GM18517 (cell line): Measurements from ENCODE around the gene BUD13.
"Not testable (repeated sequence)": the region's sequence is repeated elsewhere in the genome, so short reads cannot be mapped to it uniquely, and the experiment has no call there.

Experiments
- ATAC-seq: cut with Tn5 transposase; IDR thresholded peaks from one replicate; pipeline ENCODE4 v1.9.1; 2021; ENCODE audit warnings: mild to moderate bottlenecking, moderate library complexity; ENCODE audit not compliant: unreplicated experiment

The BUD13 gene

DNA sequence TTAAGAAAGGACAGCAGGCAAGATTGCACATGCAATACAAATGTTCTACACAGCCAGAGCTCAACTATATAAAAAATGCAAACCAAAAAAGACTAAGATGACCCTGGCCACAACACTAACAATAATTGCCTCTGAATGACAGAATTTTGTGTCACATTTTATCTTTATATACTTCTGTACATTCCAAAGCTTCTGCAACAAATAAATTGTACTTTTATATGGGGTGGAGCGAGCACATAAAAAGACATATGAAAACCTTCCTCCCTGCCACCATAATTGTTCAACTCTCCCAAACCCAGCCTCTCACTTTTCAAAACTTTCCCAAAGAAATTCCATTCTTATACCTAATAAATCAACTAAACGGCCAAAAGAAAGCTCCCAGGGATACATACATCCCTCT is 10.7 kb downstream of the BUD13 start:
- no peak for ATAC-seq

DNA sequence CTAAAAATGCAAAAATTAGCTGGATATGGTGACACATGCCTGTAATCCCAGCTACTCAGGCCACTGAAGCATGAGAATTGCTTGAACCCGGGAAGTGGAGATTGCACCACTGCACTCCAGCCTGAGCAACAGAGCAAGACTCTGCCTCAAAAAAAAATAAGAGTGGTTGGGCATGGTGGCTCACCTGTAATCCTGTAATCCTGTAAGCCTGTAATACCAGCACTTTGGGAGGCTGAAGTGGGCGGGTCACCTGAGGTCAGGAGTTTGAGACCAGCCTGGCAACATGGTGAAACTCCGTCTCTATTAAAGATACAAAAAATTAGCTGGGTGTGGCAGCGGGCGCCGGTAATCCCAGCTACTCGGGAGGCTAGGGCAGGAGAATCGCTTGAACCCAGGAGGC is 16.7 kb downstream of the BUD13 start:
- ATAC-seq = not testable (repeated sequence)

DNA sequence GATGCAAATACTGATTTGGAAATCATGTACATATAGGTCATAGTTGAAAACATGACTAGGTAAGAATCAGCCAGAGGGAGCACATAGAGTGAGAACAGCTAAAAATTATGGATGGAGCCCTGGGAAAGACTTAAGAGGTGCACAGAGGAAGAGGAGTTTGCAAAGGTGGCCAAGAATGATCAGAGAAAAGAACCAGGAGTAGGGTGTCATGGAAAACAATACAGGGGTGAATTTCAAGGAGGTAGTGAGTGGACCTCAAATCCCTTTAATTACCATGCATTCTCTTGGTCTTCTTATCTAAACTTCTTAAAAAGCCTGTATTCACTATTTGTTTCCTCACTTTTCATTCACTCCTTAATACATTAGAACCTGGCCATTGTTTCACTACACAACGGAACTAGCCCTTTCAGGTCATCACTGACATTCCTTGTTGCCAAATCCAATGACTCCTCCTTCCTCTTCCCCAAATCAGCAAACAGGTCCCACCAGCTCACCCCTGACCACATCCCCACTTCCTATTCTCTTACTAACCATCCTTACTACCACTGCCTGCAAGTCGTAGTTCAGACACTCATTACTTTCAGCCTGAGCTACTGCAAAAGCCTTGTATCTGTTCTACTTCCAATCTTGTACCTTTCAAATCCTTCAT is 22.6 kb downstream of the BUD13 start:
- ATAC-seq = no peak

DNA sequence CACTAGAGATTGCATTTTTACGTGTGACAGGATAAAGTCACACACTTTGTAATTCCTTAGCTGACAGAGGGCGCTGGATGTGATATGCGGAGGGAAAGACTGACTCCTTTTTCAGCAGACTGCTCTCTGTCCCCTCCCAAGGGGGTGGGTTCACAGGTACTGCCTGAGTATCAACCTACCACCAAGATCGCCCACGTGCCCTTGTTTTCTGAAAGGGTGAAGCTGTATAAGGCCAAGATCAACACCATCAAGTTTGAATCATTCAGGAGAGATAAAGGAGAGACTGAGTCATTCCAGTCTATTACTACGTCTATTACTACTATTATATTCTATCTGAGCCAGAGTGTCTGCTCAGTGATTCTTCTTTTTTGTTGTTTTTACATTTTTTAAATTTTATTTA is 30.7 kb downstream of the BUD13 start:
- no peak for ATAC-seq

DNA sequence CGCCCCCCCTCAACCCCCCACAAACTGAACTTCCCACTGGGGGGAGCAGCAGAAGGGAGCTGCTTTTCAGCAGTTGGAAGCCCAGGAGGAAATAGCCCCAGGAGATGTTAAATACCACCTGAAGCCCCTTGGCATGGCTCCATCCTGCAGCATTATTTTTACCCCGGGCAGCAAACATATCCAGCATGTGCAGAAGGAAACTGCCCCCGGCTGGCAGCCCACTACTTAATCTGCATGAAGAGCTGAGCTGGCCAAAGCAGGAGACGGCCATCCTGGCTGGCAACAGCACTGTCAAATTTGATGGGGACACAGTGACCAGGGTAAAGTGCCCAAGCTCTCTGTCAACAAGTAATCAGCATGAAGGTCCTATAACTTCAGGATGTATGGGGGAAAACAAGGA is 32.0 kb downstream of the BUD13 start:
- ATAC-seq = no peak

DNA sequence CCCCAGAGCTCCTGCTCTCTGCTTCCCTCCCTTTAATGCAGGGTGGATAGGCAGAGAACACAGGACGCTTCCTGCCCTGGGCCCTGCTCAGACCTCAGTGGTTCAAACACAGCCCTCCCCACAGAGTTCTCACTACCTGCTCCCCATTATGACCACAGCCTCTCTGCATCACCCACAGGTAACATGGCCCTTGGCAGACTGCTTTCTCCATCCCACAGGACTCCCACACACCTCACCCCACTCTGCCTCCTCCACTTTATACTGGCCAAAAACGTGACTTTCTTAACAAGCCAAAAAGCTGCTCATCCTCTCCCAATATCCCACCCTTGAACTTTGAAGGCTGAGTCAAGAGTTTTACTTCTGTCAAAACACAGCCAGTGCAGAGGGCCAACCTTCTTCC is 33.8 kb downstream of the BUD13 start:
- ATAC-seq = no peak

DNA sequence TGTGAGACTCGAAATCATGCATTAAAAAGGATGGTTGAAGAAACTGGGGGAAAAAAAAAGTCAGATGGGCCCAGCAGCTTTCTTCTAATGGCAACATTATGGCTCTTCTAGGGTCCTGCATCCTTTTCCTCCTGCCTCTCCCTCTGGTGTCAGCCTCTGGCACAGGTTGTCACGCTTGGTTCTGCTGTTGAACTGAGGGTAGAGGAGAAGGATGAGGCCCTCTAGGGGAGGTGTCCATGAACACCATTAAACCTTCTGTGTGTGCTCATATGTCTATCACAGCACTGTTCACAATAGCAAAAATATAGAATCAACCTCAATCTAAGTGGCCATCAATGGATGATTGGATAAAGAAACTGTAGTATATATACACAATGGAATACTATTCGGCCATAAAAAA is 36.0 kb downstream of the BUD13 start:
- ATAC-seq = no peak

DNA sequence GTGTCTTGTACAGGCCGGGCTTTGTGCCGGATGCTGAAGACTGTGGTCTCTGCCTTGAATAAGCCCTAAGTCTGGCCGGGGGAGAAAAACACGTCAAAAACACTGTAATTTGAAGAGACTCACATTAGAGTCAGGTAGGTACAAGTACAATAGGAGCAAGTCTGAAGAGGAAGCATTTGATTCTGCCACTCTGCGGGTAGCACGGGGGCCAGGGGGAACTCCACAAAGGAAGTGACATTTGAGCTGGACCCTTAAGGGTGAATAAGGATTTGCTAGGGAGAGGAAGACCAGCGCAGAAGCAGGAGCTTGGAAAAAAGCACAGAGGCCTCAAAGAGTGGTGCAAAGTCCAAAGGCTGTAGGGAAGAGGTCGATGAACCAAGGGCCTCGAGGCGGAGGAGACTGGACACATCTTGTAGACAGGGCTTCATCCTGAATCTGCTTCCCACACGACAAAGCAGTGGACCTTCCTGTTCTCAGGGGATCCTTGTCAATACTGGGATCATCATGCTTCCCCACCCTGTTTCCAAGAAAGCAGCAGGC is 38.7 kb downstream of the BUD13 start:
- no peak for ATAC-seq

DNA sequence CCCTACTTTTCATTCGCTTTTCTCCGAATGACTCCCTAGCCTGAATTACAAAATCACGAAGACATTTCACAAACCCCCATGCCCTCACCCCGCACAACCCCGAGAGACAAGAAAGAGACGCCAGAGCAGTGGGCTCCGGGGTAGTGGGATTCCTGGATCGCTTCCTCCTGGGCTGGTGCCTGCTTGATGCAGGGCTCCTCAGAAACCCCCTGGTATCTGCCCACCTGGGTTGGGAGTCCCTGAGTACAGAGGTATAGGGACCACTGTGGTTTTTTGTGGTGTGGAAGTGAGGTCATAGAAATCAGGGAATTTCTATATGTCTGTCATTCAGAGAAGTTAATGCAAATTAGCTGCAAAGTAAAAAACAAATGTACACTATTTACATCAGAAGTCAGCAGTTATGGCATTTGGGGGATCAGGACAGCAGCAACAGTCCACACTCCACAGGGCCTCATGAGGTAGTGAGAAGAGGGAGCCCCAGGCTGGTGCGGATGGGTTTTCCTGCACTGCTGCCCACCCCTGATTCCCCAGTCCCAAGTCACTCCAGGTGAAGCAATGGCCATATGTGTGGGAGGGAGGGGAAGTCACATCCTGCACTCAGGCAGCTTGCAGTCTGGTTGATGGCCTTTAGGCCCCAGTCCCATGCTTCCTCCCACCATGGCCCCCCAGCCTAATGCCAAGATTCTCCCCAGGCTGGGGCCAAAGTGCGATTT is 39.6 kb downstream of the BUD13 start:
- ATAC-seq = no peak

DNA sequence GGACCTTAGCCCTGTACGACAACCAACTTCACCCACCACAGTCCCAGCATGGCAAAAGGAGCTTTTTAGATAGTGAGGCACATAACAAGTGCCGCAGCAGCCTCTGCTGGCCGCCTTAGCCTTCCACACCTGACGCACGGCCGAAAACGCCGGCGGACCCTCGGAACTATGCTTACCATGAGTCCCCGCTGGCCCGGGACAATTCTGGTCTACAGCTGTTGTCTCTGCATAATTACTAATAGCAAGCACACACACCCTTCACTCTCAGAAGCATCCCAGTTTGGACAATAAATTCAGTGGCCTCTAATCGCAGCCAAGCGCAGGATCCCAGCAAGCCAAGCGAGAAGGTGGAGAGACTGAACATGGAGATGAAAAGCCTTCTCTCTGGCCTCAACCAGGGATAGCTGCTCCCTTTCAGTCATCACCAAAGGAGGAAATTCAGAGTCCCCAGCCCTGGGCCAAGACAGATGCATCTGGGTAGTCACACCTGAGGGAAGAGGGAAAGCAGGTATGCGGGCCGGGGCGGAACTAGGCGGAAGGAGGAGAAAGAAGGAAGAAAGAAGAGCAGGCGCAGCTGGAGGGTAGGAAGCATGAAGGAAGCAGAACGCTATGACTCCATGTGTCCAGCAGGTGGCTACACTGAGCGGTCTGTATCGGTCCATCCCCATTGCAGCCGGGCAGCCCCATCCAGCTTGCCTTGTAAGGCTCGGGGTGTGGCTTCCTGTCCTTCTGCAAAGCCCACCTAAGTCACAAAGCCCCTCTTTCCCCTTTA is 40.3 kb downstream of the BUD13 start:
- peak; percentile 75 for ATAC-seq

DNA sequence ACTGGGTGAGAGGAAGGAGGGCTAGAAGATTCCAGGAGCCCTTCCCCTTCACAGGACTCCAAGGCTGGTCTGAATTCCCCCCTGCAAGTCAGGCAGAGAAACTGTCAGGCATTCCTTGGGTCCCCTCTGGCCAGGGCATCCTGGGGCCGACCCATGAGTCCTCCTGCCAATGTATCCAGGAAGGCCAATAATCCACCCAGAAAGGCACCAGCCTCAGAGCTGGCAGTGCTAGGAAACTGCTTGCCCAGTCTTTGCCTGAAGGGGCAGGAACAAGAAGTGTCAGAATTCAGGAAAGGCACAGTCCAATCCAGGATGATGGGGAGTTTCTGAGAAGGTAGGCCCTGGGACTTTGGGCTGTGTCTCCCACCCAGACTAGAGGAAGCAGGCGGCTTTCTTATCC is 41.0 kb downstream of the BUD13 start:
- ATAC-seq = no peak

DNA sequence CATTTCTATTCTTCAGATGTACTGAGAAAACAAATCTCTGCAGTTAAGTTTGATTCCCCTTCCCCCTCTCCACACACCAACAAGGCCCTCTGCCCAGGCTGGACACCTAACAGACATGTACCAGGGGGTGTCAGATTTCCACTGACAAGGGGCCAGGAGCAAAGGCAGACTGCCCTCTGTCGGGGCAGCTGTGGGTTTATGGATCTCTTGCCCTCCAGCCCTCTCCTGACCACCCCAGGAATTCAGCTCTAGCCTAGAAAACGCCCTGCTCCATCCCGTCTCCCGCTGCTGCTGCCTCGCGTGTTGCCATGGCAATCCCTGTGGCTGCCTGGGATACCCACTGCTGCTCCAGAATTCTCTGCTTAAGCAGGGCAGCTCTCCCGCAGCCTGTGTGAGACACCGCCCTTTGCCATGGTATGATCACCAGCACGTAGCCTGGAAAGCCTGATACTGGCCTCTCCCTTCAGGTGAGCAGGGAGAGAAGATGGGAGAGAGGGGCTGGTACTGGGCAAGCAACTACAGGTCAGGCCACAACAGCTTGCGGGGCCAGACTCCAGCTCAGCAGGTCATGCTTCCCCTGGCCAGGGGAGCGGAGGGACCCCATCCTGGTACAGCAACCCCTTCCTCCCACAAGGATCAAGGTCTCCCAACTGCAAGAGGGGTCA is 41.6 kb downstream of the BUD13 start:
- ATAC-seq = no peak

DNA sequence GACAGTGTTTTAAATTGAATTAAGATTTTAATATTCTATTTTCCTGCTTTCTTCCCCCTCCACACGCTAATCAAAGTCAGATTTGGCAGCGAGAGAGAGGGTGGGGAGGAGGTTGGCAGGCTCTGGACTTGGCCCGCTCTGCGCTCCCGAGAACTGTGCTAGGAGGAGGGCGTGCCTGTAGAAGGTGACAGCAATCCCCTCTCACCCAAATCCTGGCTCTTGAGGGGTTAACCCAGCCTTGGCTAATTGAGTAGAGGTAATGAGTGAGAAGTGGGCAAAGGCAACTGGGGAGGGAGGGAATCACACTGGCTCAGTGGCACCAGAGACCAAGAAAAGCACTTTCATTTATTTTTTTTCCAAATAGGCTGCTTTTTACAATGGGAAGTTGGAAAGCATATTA is 42.2 kb downstream of the BUD13 start:
- no peak for ATAC-seq

DNA sequence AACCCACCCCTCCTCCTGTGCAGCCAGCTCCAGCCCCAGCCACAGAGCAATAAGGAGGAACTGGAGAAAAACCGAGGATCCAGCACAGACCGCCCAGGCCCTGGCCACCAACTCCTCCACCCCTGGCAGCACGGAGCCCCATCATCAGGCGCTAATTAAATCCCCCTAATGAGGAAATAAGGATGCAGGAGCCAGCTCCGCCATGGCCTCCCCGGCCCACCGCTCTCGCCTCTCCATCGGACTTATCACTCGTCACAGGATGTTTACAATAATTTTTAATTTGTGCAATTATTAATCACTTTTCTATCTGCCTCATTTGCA is 42.6 kb downstream of the BUD13 start:
- ATAC-seq = no peak

DNA sequence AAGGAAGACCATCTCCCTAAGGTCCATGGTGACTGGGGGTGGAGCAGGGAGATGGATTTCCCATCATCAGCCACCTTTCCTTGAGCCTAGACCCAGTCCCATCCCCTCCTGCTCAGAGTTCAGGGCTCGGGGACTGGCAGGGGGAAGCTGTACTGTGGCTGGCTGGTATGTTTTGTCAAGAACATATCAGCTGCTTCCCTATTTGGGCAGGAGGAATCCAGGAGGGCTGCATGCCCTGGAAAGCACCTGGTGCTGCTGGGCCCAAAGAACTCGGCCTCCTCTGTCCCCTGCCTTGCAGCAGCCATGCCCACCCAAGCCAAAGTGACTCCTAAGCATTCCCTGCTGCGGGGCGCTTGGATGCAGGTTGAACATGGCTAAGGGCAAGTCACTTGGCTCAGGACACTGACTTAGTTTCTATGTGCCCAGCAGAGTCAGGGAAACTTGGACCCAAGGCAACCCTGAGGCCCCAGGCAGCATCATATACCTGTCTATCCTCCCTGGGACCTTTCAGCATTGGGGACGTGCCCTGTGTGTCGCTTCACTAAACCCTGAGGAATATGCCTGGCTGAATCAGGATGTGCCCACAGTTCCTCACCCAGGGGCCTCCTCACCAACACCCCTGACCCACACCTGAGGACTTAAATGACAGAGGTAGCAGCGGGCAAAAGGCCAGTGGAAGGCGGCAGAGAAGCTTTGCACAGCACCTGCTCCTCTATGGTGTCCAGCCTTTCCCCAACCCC is 43.1 kb downstream of the BUD13 start:
- ATAC-seq = no peak

DNA sequence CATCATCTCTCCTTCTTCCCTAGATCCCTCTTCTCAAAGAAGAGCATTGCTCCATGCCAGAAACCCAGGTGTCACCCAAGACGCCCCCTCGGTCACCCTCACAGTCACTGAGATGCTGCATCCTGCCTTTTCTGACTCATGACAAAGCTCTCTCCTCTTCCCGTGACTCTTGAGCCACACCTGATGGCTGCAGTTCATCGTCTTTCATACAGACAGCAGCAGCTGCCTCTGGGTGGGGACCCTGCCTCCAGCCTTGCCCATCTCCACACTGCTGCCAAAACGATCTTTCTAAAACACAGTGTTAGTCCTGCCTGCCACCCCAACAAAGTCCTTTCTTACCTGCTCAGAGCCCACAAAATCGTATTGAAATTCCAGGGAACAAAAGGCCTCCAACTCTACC is 44.8 kb downstream of the BUD13 start:
- no peak for ATAC-seq

DNA sequence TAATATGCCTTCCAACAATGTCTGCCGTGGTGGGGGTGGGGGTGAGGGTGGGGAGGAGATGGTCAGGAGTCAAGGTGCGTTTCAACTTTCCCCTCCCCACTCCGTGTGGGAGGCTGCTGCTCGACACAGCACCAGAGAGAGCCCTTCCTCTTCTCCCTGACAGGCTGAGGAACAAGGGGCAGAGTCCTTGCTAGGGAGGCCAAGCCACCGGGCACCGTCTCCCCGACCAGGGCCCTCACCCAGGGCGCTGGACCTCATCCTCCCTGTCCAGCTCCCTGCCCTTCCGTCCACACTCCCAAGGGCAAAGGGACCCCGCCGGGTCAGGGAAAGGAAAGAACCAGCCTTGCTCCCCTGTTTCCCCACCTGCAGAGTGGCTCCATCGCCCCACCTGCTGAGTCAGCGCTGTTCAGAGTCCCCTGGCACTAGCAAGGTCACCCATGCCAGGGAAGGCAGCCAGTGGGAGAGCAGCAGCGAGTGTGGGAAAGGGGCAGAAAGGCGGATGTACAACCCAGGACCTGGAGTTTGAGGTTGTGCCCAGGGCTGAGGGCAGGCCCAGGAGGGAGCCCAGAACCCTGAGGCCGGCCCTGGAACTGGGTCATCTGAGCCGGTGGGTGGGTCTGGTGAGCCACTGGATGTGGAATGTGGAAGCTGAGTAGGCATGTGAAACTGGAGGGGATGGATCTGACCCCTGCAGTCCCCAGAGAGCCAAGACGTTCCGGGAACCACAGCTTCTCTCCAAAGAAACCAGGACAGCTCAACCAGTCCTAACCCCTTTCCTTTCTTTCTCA is 47.2 kb downstream of the BUD13 start:
- no peak for ATAC-seq

DNA sequence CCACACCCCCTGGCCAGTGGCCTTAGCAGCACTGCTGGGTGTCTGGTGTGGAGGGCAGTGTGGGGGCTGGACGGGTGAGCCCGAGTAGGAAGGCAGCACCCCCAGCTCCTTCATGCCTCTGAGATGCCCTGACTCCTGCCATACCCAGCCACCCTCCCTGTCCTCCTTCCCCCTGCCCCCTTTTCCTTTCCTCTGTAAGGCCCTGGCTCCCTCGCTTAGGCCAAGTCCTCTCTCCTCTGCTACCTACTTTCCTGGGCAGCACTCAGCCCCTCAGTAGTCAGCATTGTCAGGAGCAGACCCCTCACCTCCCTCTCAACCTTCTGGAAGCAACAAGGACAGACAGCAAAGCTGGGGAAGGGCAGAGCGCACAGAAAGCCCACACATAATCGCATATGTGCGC is 48.0 kb downstream of the BUD13 start:
- no peak for ATAC-seq

DNA sequence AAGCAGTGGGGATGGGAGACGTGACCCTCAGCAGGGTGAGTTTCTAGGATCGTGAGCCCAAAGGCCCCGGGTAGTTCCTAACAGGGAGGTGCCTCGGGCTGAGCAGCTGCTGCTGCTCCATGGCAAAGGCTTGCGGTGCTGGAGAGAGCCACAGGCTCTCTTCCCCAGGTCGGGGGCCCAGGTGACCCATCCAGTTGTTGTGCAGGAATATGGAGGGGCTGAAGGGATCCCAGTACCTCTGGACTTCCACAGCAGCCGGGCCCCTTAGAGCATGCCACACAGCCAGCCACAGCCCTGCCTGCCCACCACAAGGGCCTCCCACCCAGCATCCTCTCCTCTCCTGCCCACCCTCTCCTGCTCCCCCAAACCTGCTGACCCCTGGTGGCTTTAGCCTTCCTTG is 49.3 kb downstream of the BUD13 start:
- no peak for ATAC-seq

DNA sequence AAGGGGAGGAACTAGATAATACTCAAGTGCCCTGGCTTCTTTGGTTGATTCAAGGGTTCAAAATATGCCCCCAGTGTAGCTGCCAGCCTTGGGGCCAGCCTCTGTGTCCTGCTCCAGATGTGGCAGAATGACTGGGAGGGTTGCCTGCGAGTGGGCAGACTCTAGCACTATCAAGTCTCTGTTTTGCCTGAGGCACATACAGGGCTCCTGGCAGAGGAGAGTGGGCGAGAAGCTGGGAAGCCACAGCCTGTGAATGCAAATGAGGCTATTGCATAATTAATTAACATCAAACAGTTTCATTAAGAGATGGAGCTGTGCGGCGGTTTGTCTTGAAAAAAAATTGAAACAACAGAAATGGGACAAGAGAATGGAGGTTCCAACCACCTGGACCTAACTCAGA is 50.8 kb downstream of the BUD13 start:
- no peak for ATAC-seq
